Measurements from ENCODE around the gene NYAP1. TPM values are rescaled to one million over a fixed set of nuclear protein-coding genes. Genes with fewer than 3 reads are reported as not detected.
"Not testable (repeated sequence)": the region's sequence is repeated elsewhere in the genome, so short reads cannot be mapped to it uniquely, and the experiment has no call there.

NYAP1 gene
- total and polyA plus RNA-seq, 7 donors, result 0.23 to 1.6 (median 1.4) TPM; not detected in 1

- intact Hi-C loops (cut with DNase I), result no loop called here
- no peak overlapping the region for H3K4me3 ChIP-seq
- H3K9me3 ChIP-seq, result no peaks in the 10 kb centered on the region
- no peaks in the 10 kb centered on the region for H3K36me3 ChIP-seq
- H3K4me1 ChIP-seq, result peaks cover 0 to 6% (median 0%) of the 10 kb centered on the region in 4 donors
- no peaks in the 10 kb centered on the region for H3K27me3 ChIP-seq
- DNase-seq, result no peak
- TF ChIP-seq POLR2AphosphoS5 (IDR thresholded peaks at IDR 0.05), result peak in 1 of 4 donors; percentile 37
- TF ChIP-seq EP300 (IDR thresholded peaks at IDR 0.05), result no peak
- WGBS, 2 donors, result 46 to 78% methylated on average over 2 of the region's 2 CpGs
- H3K27ac ChIP-seq, result peak overlapping the region in 2 of 4 donors; percentile 12 to 22
Measured at GRCh38 chr7:100515072-100515532, 31.4 kb downstream of the NYAP1 start.

GRCh38 chr7:100516135-100516812 is 32.5 kb downstream of the NYAP1 start:
- no peak overlapping the region for H3K4me3 ChIP-seq
- H3K27me3 ChIP-seq, result no peaks in the 10 kb centered on the region
- H3K36me3 ChIP-seq, result no peaks in the 10 kb centered on the region
- 47 to 68% methylated on average over 4 of the region's 4 CpGs for WGBS, 2 donors
- intact Hi-C loops (cut with DNase I), result no loop called here
- TF ChIP-seq POLR2A (IDR thresholded peaks at IDR 0.05) (no peak), POLR2AphosphoS5 (IDR thresholded peaks at IDR 0.05) (peak in 1 of 4 donors; percentile 20)
- no peaks in the 10 kb centered on the region for H3K9me3 ChIP-seq
- peak overlapping the region in 1 of 4 donors; percentile 12 for H3K27ac ChIP-seq
- peaks cover 0 to 6% (median 0%) of the 10 kb centered on the region in 4 donors for H3K4me1 ChIP-seq
- peak; percentile 79 for DNase-seq

GRCh38 chr7:100517305-100517704 is 33.6 kb downstream of the NYAP1 start:
- H3K27me3 ChIP-seq, result no peaks in the 10 kb centered on the region
- no peaks in the 10 kb centered on the region for H3K9me3 ChIP-seq
- TF ChIP-seq EP300 (IDR thresholded peaks at IDR 0.05), result no peak
- no peak for TF ChIP-seq POLR2A (IDR thresholded peaks at IDR 0.05)
- TF ChIP-seq POLR2AphosphoS5 (IDR thresholded peaks at IDR 0.05), result no peak
- DNase-seq, result no peak
- no peak overlapping the region for H3K27ac ChIP-seq
- 85 to 88% methylated on average over 2 of the region's 2 CpGs for WGBS, 2 donors
- intact Hi-C loops (cut with DNase I), result no loop called here
- peaks cover 0 to 6% (median 0%) of the 10 kb centered on the region in 4 donors for H3K4me1 ChIP-seq
- no peak overlapping the region for H3K4me3 ChIP-seq
- H3K36me3 ChIP-seq, result no peaks in the 10 kb centered on the region

GRCh38 chr7:100519580-100519979 is 35.9 kb downstream of the NYAP1 start:
- Histone ChIP-seq H3K9me3 (no peaks in the 10 kb centered on the region), H3K27me3 (no peaks in the 10 kb centered on the region), H3K27ac (no peak overlapping the region), H3K4me3 (no peak overlapping the region), H3K4me1 (peaks cover 0 to 6% (median 0%) of the 10 kb centered on the region in 4 donors), H3K36me3 (no peaks in the 10 kb centered on the region)
- intact Hi-C loops (cut with DNase I), result no loop called here
- 94% methylated on average over 6 of the region's 6 CpGs for WGBS, 2 donors
- no peak for TF ChIP-seq POLR2A (IDR thresholded peaks at IDR 0.05)
- TF ChIP-seq POLR2AphosphoS5 (IDR thresholded peaks at IDR 0.05), result no peak
- no peak for TF ChIP-seq CTCF (IDR thresholded peaks at IDR 0.05)
- TF ChIP-seq EP300 (IDR thresholded peaks at IDR 0.05), result no peak
- DNase-seq, result no peak

- intact Hi-C loops (cut with DNase I), result no loop called here
- WGBS, 2 donors, result 13 to 20% methylated on average over 1 of the region's 1 CpG
- Histone ChIP-seq H3K27ac (no peak overlapping the region), H3K36me3 (no peaks in the 10 kb centered on the region), H3K9me3 (no peaks in the 10 kb centered on the region), H3K27me3 (no peaks in the 10 kb centered on the region), H3K4me3 (no peak overlapping the region), H3K4me1 (peaks cover 0 to 6% (median 0%) of the 10 kb centered on the region in 4 donors)
- no peak for DNase-seq
- no peak for TF ChIP-seq EP300 (IDR thresholded peaks at IDR 0.05)
- no peak for TF ChIP-seq POLR2AphosphoS5 (IDR thresholded peaks at IDR 0.05)
- no peak for TF ChIP-seq CTCF (IDR thresholded peaks at IDR 0.05)
- no peak for TF ChIP-seq POLR2A (IDR thresholded peaks at IDR 0.05)
Measured at GRCh38 chr7:100520138-100520537, 36.4 kb downstream of the NYAP1 start.

- Histone ChIP-seq H3K27ac (no peak overlapping the region), H3K36me3 (no peaks in the 10 kb centered on the region), H3K27me3 (no peaks in the 10 kb centered on the region), H3K4me1 (no peaks in the 10 kb centered on the region), H3K9me3 (no peaks in the 10 kb centered on the region), H3K4me3 (no peak overlapping the region)
- DNase-seq, result no peak
- TF ChIP-seq POLR2AphosphoS5 (IDR thresholded peaks at IDR 0.05), result no peak
- TF ChIP-seq POLR2A (IDR thresholded peaks at IDR 0.05), result no peak
- TF ChIP-seq CTCF (IDR thresholded peaks at IDR 0.05), result no peak
- TF ChIP-seq EP300 (IDR thresholded peaks at IDR 0.05), result no peak
- intact Hi-C loops (cut with DNase I), result no loop called here
- 78 to 92% methylated on average over 2 of the region's 2 CpGs for WGBS, 2 donors
Measured at GRCh38 chr7:100521076-100521475, 37.3 kb downstream of the NYAP1 start.

GRCh38 chr7:100521909-100522593 is 38.3 kb downstream of the NYAP1 start:
- intact Hi-C loops (cut with DNase I); H3K4me3 ChIP-seq; H3K36me3 ChIP-seq; DNase-seq; H3K9me3 ChIP-seq; H3K27me3 ChIP-seq; H3K4me1 ChIP-seq; H3K27ac ChIP-seq: not testable (repeated sequence)
- WGBS, 2 donors, result 62 to 76% methylated on average over 2 of the region's 3 CpGs

GRCh38 chr7:100523192-100523591 is 39.5 kb downstream of the NYAP1 start:
- 93 to 94% methylated on average over 33 of the region's 34 CpGs for WGBS, 2 donors
- H3K9me3 ChIP-seq; H3K4me3 ChIP-seq; H3K27ac ChIP-seq; H3K4me1 ChIP-seq; H3K36me3 ChIP-seq; intact Hi-C loops (cut with DNase I); DNase-seq; H3K27me3 ChIP-seq: not testable (repeated sequence)

All from sigmoid colon (tissue), 7 donors.